Measurements from ENCODE around the gene FBXL5. TPM values are rescaled to one million over a fixed set of nuclear protein-coding genes. Genes with fewer than 3 reads are reported as not detected.

Gene FBXL5
- total and polyA plus RNA-seq, 4 donors: 24.5 to 79.7 (median 34.5) TPM

GRCh38 chr4:15652191-15652590 lies 3.0 kb downstream of the FBXL5 start:
- TF ChIP-seq MAX (IDR thresholded peaks at IDR 0.05) (no peak), SP1 (IDR thresholded peaks at IDR 0.05) (no peak), REST (IDR thresholded peaks at IDR 0.05) (no peak), TAF1 (conservative IDR thresholded peaks at IDR 0.05) (no peak), RXRA (IDR thresholded peaks at IDR 0.05) (no peak), HNF4G (IDR thresholded peaks at IDR 0.05) (no peak), CTCF (IDR thresholded peaks at IDR 0.05; ENCODE audit: low read depth, low read length, missing input control) (no peak), RAD21 (IDR thresholded peaks at IDR 0.05) (no peak), ZBTB33 (IDR thresholded peaks at IDR 0.05) (no peak), ATF3 (IDR thresholded peaks at IDR 0.05) (no peak), JUND (IDR thresholded peaks at IDR 0.05) (no peak), NR2F2 (IDR thresholded peaks at IDR 0.05) (no peak), GABPA (IDR thresholded peaks at IDR 0.05 in 1 of 2, conservative IDR thresholded peaks at IDR 0.05 in 1 of 2) (no peak), EGR1 (IDR thresholded peaks at IDR 0.05; ENCODE audit: low read depth in 2 of 2) (no peak)
- no peaks in the 10 kb centered on the region for H3K27me3 ChIP-seq (ENCODE audit: control insufficient read depth in 4 of 4, insufficient read depth in 4 of 4, low read length in 3 of 4)
- H3K9ac ChIP-seq (ENCODE audit: low read depth in 1 of 2, low read length in 2 of 2): peak overlapping the region; percentile 97
- no peak for DNase-seq (ENCODE audit: low spot score)
- H3K4me1 ChIP-seq (ENCODE audit: control insufficient read depth in 4 of 4, insufficient read depth in 4 of 4, low read length in 3 of 4): peaks cover 15 to 58% (median 40%) of the 10 kb centered on the region in 4 donors
- 79% methylated on average over 1 of the region's 1 CpG for WGBS
- H3K36me3 ChIP-seq (ENCODE audit: control insufficient read depth in 4 of 4, insufficient read depth in 3 of 4, low read depth in 1 of 4, low read length in 3 of 4): no peaks in the 10 kb centered on the region
- H3K9me3 ChIP-seq (ENCODE audit: control insufficient read depth in 4 of 4, low read length in 3 of 4): no peaks in the 10 kb centered on the region
- H3K4me3 ChIP-seq (ENCODE audit: low read depth in 1 of 3, low read length in 3 of 3): no peak overlapping the region
- peak overlapping the region; percentile 92 to 99 for H3K27ac ChIP-seq (ENCODE audit: low read depth in 1 of 2, low read length in 2 of 2)

GRCh38 chr4:15651676-15652075 lies 3.5 kb downstream of the FBXL5 start:
- H3K9ac ChIP-seq (ENCODE audit: low read depth in 1 of 2, low read length in 2 of 2): peak overlapping the region; percentile 25 to 97
- H3K4me1 ChIP-seq (ENCODE audit: control insufficient read depth in 4 of 4, insufficient read depth in 4 of 4, low read length in 3 of 4): peaks cover 15 to 58% (median 40%) of the 10 kb centered on the region in 4 donors

More at GRCh38 chr4:15651676-15652075, 3.5 kb downstream of the FBXL5 start:
- WGBS: 43% methylated on average over 2 of the region's 2 CpGs
- TF ChIP-seq MAX (IDR thresholded peaks at IDR 0.05) (no peak), RXRA (IDR thresholded peaks at IDR 0.05) (no peak), FOXA2 (IDR thresholded peaks at IDR 0.05) (no peak), HNF4A (conservative IDR thresholded peaks at IDR 0.05) (no peak), REST (IDR thresholded peaks at IDR 0.05) (no peak)
- no peaks in the 10 kb centered on the region for H3K36me3 ChIP-seq (ENCODE audit: control insufficient read depth in 4 of 4, insufficient read depth in 3 of 4, low read depth in 1 of 4, low read length in 3 of 4)
- H3K27ac ChIP-seq (ENCODE audit: low read depth in 1 of 2, low read length in 2 of 2): peak overlapping the region; percentile 28 to 99
- H3K4me3 ChIP-seq (ENCODE audit: low read depth in 1 of 3, low read length in 3 of 3): no peak overlapping the region
- no peak for DNase-seq (ENCODE audit: low spot score)
- no peaks in the 10 kb centered on the region for H3K27me3 ChIP-seq (ENCODE audit: control insufficient read depth in 4 of 4, insufficient read depth in 4 of 4, low read length in 3 of 4)
- no peaks in the 10 kb centered on the region for H3K9me3 ChIP-seq (ENCODE audit: control insufficient read depth in 4 of 4, low read length in 3 of 4)

Measured in liver (tissue), 9 donors.